Neural progenitor cell (in vitro differentiated cells): ENCODE measurements around the gene ABCC9.

Experiments used
- CTCF ChIP-seq: fragments of 200-600 bp; sonication (generic); IDR thresholded peaks from 2 replicates; pipeline ENCODE4 v1.5.1; 2017; ENCODE audit warnings: antibody characterized with exemption, mild to moderate bottlenecking
- EZH2 ChIP-seq: fragments of 200-600 bp; sonication (generic); IDR thresholded peaks from 2 replicates; pipeline ENCODE4 v1.6.1; 2017; ENCODE audit warnings: antibody characterized with exemption, mild to moderate bottlenecking, moderate library complexity
- EZH2phosphoT487 ChIP-seq: fragments of 200-600 bp; sonication (generic); IDR thresholded peaks from 2 replicates; pipeline ENCODE4 v1.6.1; 2017; ENCODE audit warnings: antibody characterized with exemption

GRCh38 chr12:21797539-21797938 is 143.7 kb downstream of the ABCC9 start:
- no peak for TF ChIP-seq CTCF
- no peak for TF ChIP-seq EZH2phosphoT487
- TF ChIP-seq EZH2 = no peak
